A549 (cell line): ENCODE measurements around the gene TRAM2. TPM values are rescaled to one million over a fixed set of nuclear protein-coding genes. Genes with fewer than 3 reads are reported as not detected.

Experiments
- ATAC-seq, 2 experiments: fragments of 200-7000 bp in 1 of 2; fragments of >200 bp in 1 of 2; cut with Nextera tagmentation in 1 of 2; cut with Tn5 transposase in 1 of 2; 3 replicates each; pipeline versions ENCODE4 v1.8.0 to v1.9.1; 2018 to 2020; ENCODE audit warnings: mild to moderate bottlenecking in 1 of 2, moderate library complexity in 1 of 2
- CTCF ChIA-PET: fragments of 300-600 bp; sonication (Branson Sonifier 250); formaldehyde crosslinking; extraction: SDS; loops from one replicate; lab custom pipeline; 2021; ENCODE audit warnings: antibody characterized with exemption, inconsistent platforms; lab: Yijun Ruan, JAX
- POLR2A ChIA-PET: fragments of 350-600 bp; formaldehyde crosslinking; extraction: SDS; loops from one replicate; lab custom pipeline; 2021; ENCODE audit warnings: antibody characterized with exemption, inconsistent platforms; lab: Yijun Ruan, JAX
- DNase-seq, 2 experiments: peaks; one replicate each; pipeline versions ENCODE4 v3.0.0 to v3.0.0-alpha.2; 2011 to 2016; ENCODE audit warnings: low read depth in 1 of 2, low spot score in 1 of 2
- FAIRE-seq: peaks from 2 replicates; lab custom pipeline; 2011; peaks lifted over from hg19 to GRCh38; lab: Jason Lieb, UNC
- H3K27ac ChIP-seq, 2 experiments: fragments of >200 bp; sonication (Bioruptor Twin); formaldehyde crosslinking; 3 replicates each; pipeline ENCODE4 v1.5.1; 2016 to 2017
- H3K4me1 ChIP-seq: fragments of >200 bp; sonication (Bioruptor Twin); formaldehyde crosslinking; 3 replicates; pipeline ENCODE4 v1.6.1; 2016
- H3K4me2 ChIP-seq: fragments of >200 bp; sonication (Bioruptor Twin); formaldehyde crosslinking; 3 replicates; pipeline ENCODE4 v1.6.1; 2016
- H3K4me3 ChIP-seq: fragments of >200 bp; sonication (Bioruptor Twin); formaldehyde crosslinking; 3 replicates; pipeline ENCODE4 v1.5.1; 2016
- H3K9me3 ChIP-seq: fragments of >200 bp; sonication (Bioruptor Twin); formaldehyde crosslinking; 3 replicates; pipeline ENCODE4 v1.6.1; 2016
- BHLHE40 ChIP-seq: IDR thresholded peaks from 2 replicates; pipeline ENCODE4 v1.6.1; 2012; ENCODE audit warnings: low read depth, low read length, inconsistent platforms
- CBX2 ChIP-seq: fragments of 200-600 bp; sonication (generic); IDR thresholded peaks from 2 replicates; pipeline ENCODE4 v1.6.1; 2016; ENCODE audit warnings: low read depth, mild to moderate bottlenecking, borderline replicate concordance
- CHD2 ChIP-seq: fragments of 150-350 bp; IDR thresholded peaks from 2 replicates; pipeline ENCODE4 v1.6.1; 2014; ENCODE audit warnings: low read length; ENCODE audit not compliant: partially characterized antibody
- ELK1 ChIP-seq: fragments of 150-350 bp; IDR thresholded peaks from 2 replicates; pipeline ENCODE4 v1.6.1; 2014; ENCODE audit warnings: low read depth, mild to moderate bottlenecking, low read length
- ESRRA ChIP-seq: fragments of 150-350 bp; IDR thresholded peaks from 2 replicates; pipeline ENCODE4 v1.6.1; 2014; ENCODE audit warnings: mild to moderate bottlenecking, low read length, borderline replicate concordance
- GATA3 ChIP-seq: IDR thresholded peaks from 2 replicates; pipeline ENCODE4 v1.6.1; 2012; ENCODE audit warnings: borderline replicate concordance
- HDAC2 ChIP-seq: fragments of 200-600 bp; sonication (generic); IDR thresholded peaks from 2 replicates; pipeline ENCODE4 v1.6.1; 2016
- HMGXB4 ChIP-seq: fragments of 250-450 bp; sonication (Bioruptor Pico); IDR thresholded peaks from 2 replicates; pipeline ENCODE4 v1.5.0; 2021; ENCODE audit warnings: mild to moderate bottlenecking, moderate library complexity, borderline replicate concordance
- PBX3 ChIP-seq: IDR thresholded peaks from 2 replicates; pipeline ENCODE4 v1.6.1; 2012
- POLR2A ChIP-seq: IDR thresholded peaks from 2 replicates; pipeline ENCODE4 v1.6.1; 2012; ENCODE audit warnings: mild to moderate bottlenecking, low read length
- TFCP2L1 ChIP-seq: fragments of 250-450 bp; sonication (Bioruptor Pico); IDR thresholded peaks from 2 replicates; pipeline ENCODE4 v1.5.0; 2021; ENCODE audit warnings: mild to moderate bottlenecking
- USF2 ChIP-seq: fragments of 450-650 bp; IDR thresholded peaks from 2 replicates; pipeline ENCODE4 v1.6.1; 2014; ENCODE audit warnings: antibody characterized with exemption
- ZSCAN20 ChIP-seq: fragments of 250-450 bp; sonication (Bioruptor Pico); IDR thresholded peaks from 2 replicates; pipeline ENCODE4 v1.8.0; 2022; ENCODE audit warnings: mild to moderate bottlenecking, moderate library complexity
- WGBS: methylation state at CpG from one replicate; pipeline ENCODE4 v1.1.6; 2017; ENCODE audit errors: missing lambda C conversion rate; 5-methylcytosine and 5-hydroxymethylcytosine counted together
- polyA plus RNA-seq, 4 experiments: library from polyadenylated mRNA; depleted of rRNA in 3 of 4; stranded (reverse); fragments of >200 nt; fragmentation: RNase III in 1 of 4; extraction: RNeasy Plus Mini Kit Qiagen cat#74134 plus additional on column Dnase treatment in 1 of 4; gene quantifications; 2 replicates in 3 of 4; 3 replicates in 1 of 4; pipeline ENCODE4 v1.2.3, GENCODE V29; 2011 to 2017

TRAM2 gene
- polyA plus RNA-seq, 2 of the 4 experiments (the other 2 are of a cell fraction), result 16.4 to 25.4 TPM

- no peaks in the 10 kb centered on the region for H3K9me3 ChIP-seq
- peak overlapping the region in 1 of 2 experiments; percentile 58; a peak in 2 of 6 replicates for H3K27ac ChIP-seq
- H3K4me2 ChIP-seq, result no peak overlapping the region
- peaks cover 35% of the 10 kb centered on the region for H3K4me1 ChIP-seq
- ATAC-seq, result no peak
- WGBS, result 80% methylated on average over 9 of the region's 9 CpGs
- POLR2A ChIA-PET, result no interaction called here
- CTCF ChIA-PET, result interaction anchor here (0.6 to 6.6 kb wide), 4 partner anchors 76 to 222 kb away, joined by 3 to 29 read pairs (median 4); partner anchors contain the start of gene TRAM2
- no peak for FAIRE-seq
- no peak for TF ChIP-seq PBX3
- no peak overlapping the region for H3K4me3 ChIP-seq
- DNase-seq, result no peak
Measured at GRCh38 chr6:52500238-52501129, 76.4 kb downstream of the TRAM2 start.

- no peak overlapping the region for H3K4me3 ChIP-seq
- DNase-seq, result no peak
- no peak for ATAC-seq
- H3K4me2 ChIP-seq, result no peak overlapping the region
- TF ChIP-seq ESRRA, result no peak
- TF ChIP-seq HMGXB4 (CRISPR knock-in tag), result no peak
- WGBS, result 87% methylated on average over 10 of the region's 11 CpGs
- H3K27ac ChIP-seq, result peak overlapping the region in 1 of 2 experiments; percentile 58; a peak in 2 of 6 replicates
- no peaks in the 10 kb centered on the region for H3K9me3 ChIP-seq
- FAIRE-seq, result no peak
- ChIA-PET CTCF (interaction anchor here (1.3 to 6.6 kb wide), 2 partner anchors 77 to 91 kb away, joined by 3 to 29 read pairs; partner anchors contain the start of gene TRAM2), POLR2A (no interaction called here)
- H3K4me1 ChIP-seq, result peaks cover 28% of the 10 kb centered on the region
Measured at GRCh38 chr6:52499681-52500236, 77.1 kb downstream of the TRAM2 start.

- TF ChIP-seq POLR2A (no peak), HDAC2 (no peak), TFCP2L1 (CRISPR knock-in tag) (no peak), GATA3 (no peak), BHLHE40 (no peak), CHD2 (no peak), ELK1 (no peak), ZSCAN20 (CRISPR knock-in tag) (no peak), ESRRA (no peak), CBX2 (no peak), USF2 (no peak)
- POLR2A ChIA-PET, result no interaction called here
- FAIRE-seq (no peak), ATAC-seq (no peak), DNase-seq (no peak)
- H3K4me2 ChIP-seq, result no peak overlapping the region; the same call in 2 of the 3 replicates
- CTCF ChIA-PET, result interaction anchor here (1.0 to 6.6 kb wide), 3 partner anchors 77 to 154 kb away, joined by 3 to 29 read pairs (median 3); partner anchors contain the start of gene TRAM2
- H3K4me1 ChIP-seq, result peaks cover 23% of the 10 kb centered on the region
- H3K9me3 ChIP-seq, result no peaks in the 10 kb centered on the region
- H3K27ac ChIP-seq, result peak overlapping the region in 1 of 2 experiments; percentile 58; a peak in 2 of 6 replicates
- no peak overlapping the region for H3K4me3 ChIP-seq
- WGBS, result 50% methylated on average over 1 of the region's 1 CpG
Measured at GRCh38 chr6:52499026-52499425, 77.8 kb downstream of the TRAM2 start.
